Measurements from ENCODE around the gene CCDC154. TPM values are rescaled to one million over a fixed set of nuclear protein-coding genes. Genes with fewer than 3 reads are reported as not detected.

The CCDC154 gene
- total and polyA plus RNA-seq, 4 donors, result 0.63 to 4.5 (median 1.4) TPM

- no peak overlapping the region for H3K27ac ChIP-seq (ENCODE audit: low read depth in 1 of 2, low read length in 1 of 2)
- H3K9me3 ChIP-seq (ENCODE audit: control insufficient read depth in 4 of 4, insufficient read depth in 3 of 4, low read length in 3 of 4), result no peaks in the 10 kb centered on the region
- no peaks in the 10 kb centered on the region for H3K27me3 ChIP-seq (ENCODE audit: control insufficient read depth in 3 of 3, insufficient read depth in 3 of 3, low read length in 2 of 3)
- 97 to 98% methylated on average over 20 of the region's 20 CpGs for WGBS, 2 donors
- DNase-seq (no peak), ATAC-seq (ENCODE audit: insufficient read depth, low FRiP score) (no peak)
- H3K4me3 ChIP-seq, result no peak overlapping the region
- TF ChIP-seq CTCF (IDR thresholded peaks at IDR 0.05; ENCODE audit: control extremely low read depth, extremely low read depth), result no peak
- H3K9ac ChIP-seq (ENCODE audit: insufficient read depth in 1 of 2, low read length in 2 of 2), result no peak overlapping the region
- no peaks in the 10 kb centered on the region for H3K4me1 ChIP-seq (ENCODE audit: control insufficient read depth in 5 of 5, insufficient read depth in 5 of 5, low read length in 5 of 5)
- peaks cover 2 to 85% (median 7%) of the 10 kb centered on the region in 4 donors for H3K36me3 ChIP-seq (ENCODE audit: control insufficient read depth in 4 of 4, insufficient read depth in 4 of 4, low read length in 4 of 4)
These were observed 8.2 kb upstream of the CCDC154 start for GRCh38 chr16:1452530-1452929.

GRCh38 chr16:1451702-1452392 is 7.5 kb upstream of the CCDC154 start:
- ATAC-seq (ENCODE audit: insufficient read depth, low FRiP score) (no peak), DNase-seq (no peak)
- H3K27ac ChIP-seq (ENCODE audit: low read depth in 1 of 2, low read length in 1 of 2), result no peak overlapping the region
- H3K9ac ChIP-seq (ENCODE audit: insufficient read depth in 1 of 2, low read length in 2 of 2), result no peak overlapping the region
- no peaks in the 10 kb centered on the region for H3K9me3 ChIP-seq (ENCODE audit: control insufficient read depth in 4 of 4, insufficient read depth in 3 of 4, low read length in 3 of 4)
- TF ChIP-seq CTCF (IDR thresholded peaks at IDR 0.05; ENCODE audit: control extremely low read depth, extremely low read depth), result no peak
- 94 to 96% methylated on average over 33 to 34 of the region's 34 CpGs for WGBS, 2 donors
- no peaks in the 10 kb centered on the region for H3K27me3 ChIP-seq (ENCODE audit: control insufficient read depth in 3 of 3, insufficient read depth in 3 of 3, low read length in 2 of 3)
- no peaks in the 10 kb centered on the region for H3K4me1 ChIP-seq (ENCODE audit: control insufficient read depth in 5 of 5, insufficient read depth in 5 of 5, low read length in 5 of 5)
- H3K36me3 ChIP-seq (ENCODE audit: control insufficient read depth in 4 of 4, insufficient read depth in 4 of 4, low read length in 4 of 4), result peaks cover 2 to 89% (median 9%) of the 10 kb centered on the region in 4 donors
- no peak overlapping the region for H3K4me3 ChIP-seq

GRCh38 chr16:1450841-1451240 is 6.5 kb upstream of the CCDC154 start:
- TF ChIP-seq CTCF (IDR thresholded peaks at IDR 0.05; ENCODE audit: control extremely low read depth, extremely low read depth), result no peak
- Histone ChIP-seq H3K36me3 (ENCODE audit: control insufficient read depth in 4 of 4, insufficient read depth in 4 of 4, low read length in 4 of 4) (peaks cover 0 to 93% (median 9%) of the 10 kb centered on the region in 4 donors), H3K27ac (ENCODE audit: low read depth in 1 of 2, low read length in 1 of 2) (no peak overlapping the region), H3K4me3 (no peak overlapping the region), H3K4me1 (ENCODE audit: control insufficient read depth in 5 of 5, insufficient read depth in 5 of 5, low read length in 5 of 5) (no peaks in the 10 kb centered on the region), H3K27me3 (ENCODE audit: control insufficient read depth in 3 of 3, insufficient read depth in 3 of 3, low read length in 2 of 3) (no peaks in the 10 kb centered on the region), H3K9ac (ENCODE audit: insufficient read depth in 1 of 2, low read length in 2 of 2) (no peak overlapping the region), H3K9me3 (ENCODE audit: control insufficient read depth in 4 of 4, insufficient read depth in 3 of 4, low read length in 3 of 4) (no peaks in the 10 kb centered on the region)
- 96 to 98% methylated on average over 21 of the region's 21 CpGs for WGBS, 2 donors
- ATAC-seq (ENCODE audit: insufficient read depth, low FRiP score) (no peak), DNase-seq (no peak)

- H3K36me3 ChIP-seq (ENCODE audit: control insufficient read depth in 4 of 4, insufficient read depth in 4 of 4, low read length in 4 of 4), result peaks cover 0 to 93% (median 7%) of the 10 kb centered on the region in 4 donors
- ATAC-seq (ENCODE audit: insufficient read depth, low FRiP score), result no peak
- no peak overlapping the region for H3K4me3 ChIP-seq
- no peak overlapping the region for H3K9ac ChIP-seq (ENCODE audit: insufficient read depth in 1 of 2, low read length in 2 of 2)
- TF ChIP-seq CTCF (IDR thresholded peaks at IDR 0.05; ENCODE audit: control extremely low read depth, extremely low read depth), result no peak
- no peaks in the 10 kb centered on the region for H3K27me3 ChIP-seq (ENCODE audit: control insufficient read depth in 3 of 3, insufficient read depth in 3 of 3, low read length in 2 of 3)
- no peaks in the 10 kb centered on the region for H3K9me3 ChIP-seq (ENCODE audit: control insufficient read depth in 4 of 4, insufficient read depth in 3 of 4, low read length in 3 of 4)
- H3K27ac ChIP-seq (ENCODE audit: low read depth in 1 of 2, low read length in 1 of 2), result no peak overlapping the region
- no peak for DNase-seq
- WGBS, 2 donors, result 91% methylated on average over 29 of the region's 29 CpGs
- H3K4me1 ChIP-seq (ENCODE audit: control insufficient read depth in 5 of 5, insufficient read depth in 5 of 5, low read length in 5 of 5), result no peaks in the 10 kb centered on the region
These were observed 5.9 kb upstream of the CCDC154 start for GRCh38 chr16:1450218-1450617.

Data from lung (tissue), 12 donors.